ACHN (cell line): ENCODE data around the gene PLEK.
"Not testable (repeated sequence)": the region's sequence is repeated elsewhere in the genome, so short reads cannot be mapped to it uniquely, and the experiment has no call there.

Experiments used
- DNase-seq: peaks from one replicate; pipeline ENCODE4 v3.0.0-alpha.2; 2015
- in situ Hi-C: cut with HindIII; loops from 2 replicates; pipeline ENCODE4 v1.10.0; 2017; ENCODE audit warnings: low sequenced_read_pairs, low pct_ligation_motif_present, low pct_unique_long_range_greater_than_20kb

PLEK gene

GRCh38 chr2:68377137-68377780 is 12.2 kb downstream of the PLEK start:
- DNase-seq, result no peak
- in situ Hi-C loops, result no loop called here

GRCh38 chr2:68378779-68379178 is 13.7 kb downstream of the PLEK start:
- in situ Hi-C loops, DNase-seq: not testable (repeated sequence)

- no peak for DNase-seq
- in situ Hi-C loops, result no loop called here
These were observed 14.2 kb downstream of the PLEK start for GRCh38 chr2:68379184-68379708.

GRCh38 chr2:68383778-68384177 is 18.7 kb downstream of the PLEK start:
- in situ Hi-C loops, result no loop called here

GRCh38 chr2:68384485-68385107 is 19.5 kb downstream of the PLEK start:
- DNase-seq, result no peak
- in situ Hi-C loops, result no loop called here

More at GRCh38 chr2:68383778-68384177, 18.7 kb downstream of the PLEK start:
- DNase-seq, result no peak

- DNase-seq, result no peak
- in situ Hi-C loops, result no loop called here
These were observed 20.3 kb downstream of the PLEK start for GRCh38 chr2:68385220-68385906.

GRCh38 chr2:68385907-68386287 is 20.8 kb downstream of the PLEK start:
- in situ Hi-C loops, result no loop called here
- DNase-seq, result no peak

GRCh38 chr2:68386365-68386764 is 21.3 kb downstream of the PLEK start:
- DNase-seq, result no peak
- in situ Hi-C loops, result no loop called here

GRCh38 chr2:68387408-68388350 is 22.6 kb downstream of the PLEK start:
- DNase-seq, result no peak
- in situ Hi-C loops, result no loop called here

- no peak for DNase-seq
- in situ Hi-C loops, result no loop called here
These were observed 23.3 kb downstream of the PLEK start for GRCh38 chr2:68388358-68388757.

GRCh38 chr2:68388772-68389171 is 23.7 kb downstream of the PLEK start:
- no peak for DNase-seq
- in situ Hi-C loops, result no loop called here

GRCh38 chr2:68390114-68390513 is 25.0 kb downstream of the PLEK start:
- in situ Hi-C loops, result no loop called here
- DNase-seq, result no peak

- in situ Hi-C loops, result no loop called here
- no peak for DNase-seq
These were observed 25.5 kb downstream of the PLEK start for GRCh38 chr2:68390586-68390985.

GRCh38 chr2:68391099-68391498 is 26.0 kb downstream of the PLEK start:
- in situ Hi-C loops, result no loop called here
- no peak for DNase-seq

- no peak for DNase-seq
- in situ Hi-C loops, result no loop called here
These were observed 26.8 kb downstream of the PLEK start for GRCh38 chr2:68391869-68392268.

- DNase-seq, result no peak
- in situ Hi-C loops, result no loop called here
These were observed 31.0 kb downstream of the PLEK start for GRCh38 chr2:68396093-68396492.

GRCh38 chr2:68397704-68398263 is 32.7 kb downstream of the PLEK start:
- in situ Hi-C loops, DNase-seq: not testable (repeated sequence)

- no peak for DNase-seq
- in situ Hi-C loops, result no loop called here
These were observed 38.1 kb downstream of the PLEK start for GRCh38 chr2:68403199-68403644.
